ENCODE measurements around the gene GNRH2. TPM values are rescaled to one million over a fixed set of nuclear protein-coding genes. Genes with fewer than 3 reads are reported as not detected.
"Not testable (repeated sequence)": the region's sequence is repeated elsewhere in the genome, so short reads cannot be mapped to it uniquely, and the experiment has no call there.

Gene GNRH2
- total RNA-seq, 4 donors from 2014 or later, result 4.6 TPM; not detected in 3

GRCh38 chr20:3010985-3011723 is 32.3 kb upstream of the GNRH2 start:
- Histone ChIP-seq H3K4me3 (no peak overlapping the region), H3K27ac (no peak overlapping the region), H3K36me3 (peaks cover 0 to 97% (median 0%) of the 10 kb centered on the region in 3 donors), H3K4me1 (no peaks in the 10 kb centered on the region), H3K27me3 (no peaks in the 10 kb centered on the region), H3K9me3 (no peaks in the 10 kb centered on the region)
- TF ChIP-seq EP300 (IDR thresholded peaks at IDR 0.05) (no peak), CTCF (IDR thresholded peaks at IDR 0.05) (no peak), POLR2A (IDR thresholded peaks at IDR 0.05) (no peak)
- no peak for DNase-seq (ENCODE audit: low spot score in 2 of 2)
- WGBS, 2 donors, result 86 to 88% methylated on average over 1 of the region's 1 CpG

GRCh38 chr20:3011752-3012151 is 31.7 kb upstream of the GNRH2 start:
- no peaks in the 10 kb centered on the region for H3K27me3 ChIP-seq
- DNase-seq (ENCODE audit: low spot score in 2 of 2), result no peak
- H3K27ac ChIP-seq, result no peak overlapping the region
- peaks cover 0 to 97% (median 0%) of the 10 kb centered on the region in 3 donors for H3K36me3 ChIP-seq
- TF ChIP-seq POLR2A (IDR thresholded peaks at IDR 0.05) (no peak), CTCF (IDR thresholded peaks at IDR 0.05) (no peak), EP300 (IDR thresholded peaks at IDR 0.05) (no peak)
- WGBS, 2 donors, result 93 to 96% methylated on average over 3 of the region's 3 CpGs
- H3K4me3 ChIP-seq, result no peak overlapping the region
- H3K4me1 ChIP-seq, result no peaks in the 10 kb centered on the region
- H3K9me3 ChIP-seq, result no peaks in the 10 kb centered on the region

DNA sequence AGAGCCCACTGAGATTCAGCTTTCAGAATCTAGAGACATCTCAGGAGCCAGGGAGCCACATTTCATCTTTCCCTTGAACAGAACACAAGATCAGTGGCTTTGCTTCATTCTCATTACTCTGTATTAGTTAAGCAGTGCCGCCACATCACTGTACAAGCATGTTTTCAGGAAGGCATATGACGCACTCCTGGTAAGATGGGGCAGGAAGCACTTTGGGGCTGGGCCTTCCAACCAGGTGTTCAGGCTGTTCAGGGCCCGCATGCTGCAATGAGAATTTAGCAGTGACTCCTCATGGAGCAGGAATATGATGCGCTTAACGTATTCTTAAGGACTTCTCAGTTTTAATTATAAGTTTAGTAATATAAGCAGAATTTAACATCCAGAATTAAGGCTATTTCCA is 29.7 kb upstream of the GNRH2 start:
- no peak for TF ChIP-seq CTCF (IDR thresholded peaks at IDR 0.05)
- TF ChIP-seq EP300 (IDR thresholded peaks at IDR 0.05), result no peak
- no peak for TF ChIP-seq POLR2A (IDR thresholded peaks at IDR 0.05)
- H3K4me1 ChIP-seq, result no peaks in the 10 kb centered on the region
- peaks cover 0 to 91% (median 0%) of the 10 kb centered on the region in 3 donors for H3K36me3 ChIP-seq
- 94 to 95% methylated on average over 5 of the region's 5 CpGs for WGBS, 2 donors
- no peak for DNase-seq (ENCODE audit: low spot score in 2 of 2)
- H3K27me3 ChIP-seq, result no peaks in the 10 kb centered on the region
- no peak overlapping the region for H3K27ac ChIP-seq
- no peak overlapping the region for H3K4me3 ChIP-seq
- no peaks in the 10 kb centered on the region for H3K9me3 ChIP-seq

GRCh38 chr20:3014179-3014578 is 29.2 kb upstream of the GNRH2 start:
- TF ChIP-seq POLR2A (IDR thresholded peaks at IDR 0.05) (no peak), CTCF (IDR thresholded peaks at IDR 0.05) (no peak), EP300 (IDR thresholded peaks at IDR 0.05) (no peak)
- Histone ChIP-seq H3K27me3 (no peaks in the 10 kb centered on the region), H3K4me3 (no peak overlapping the region), H3K9me3 (no peaks in the 10 kb centered on the region), H3K4me1 (no peaks in the 10 kb centered on the region), H3K36me3 (peaks cover 0 to 87% (median 0%) of the 10 kb centered on the region in 3 donors), H3K27ac (no peak overlapping the region)
- WGBS, 2 donors, result 94 to 96% methylated on average over 7 of the region's 7 CpGs
- DNase-seq (ENCODE audit: low spot score in 2 of 2), result no peak

DNA sequence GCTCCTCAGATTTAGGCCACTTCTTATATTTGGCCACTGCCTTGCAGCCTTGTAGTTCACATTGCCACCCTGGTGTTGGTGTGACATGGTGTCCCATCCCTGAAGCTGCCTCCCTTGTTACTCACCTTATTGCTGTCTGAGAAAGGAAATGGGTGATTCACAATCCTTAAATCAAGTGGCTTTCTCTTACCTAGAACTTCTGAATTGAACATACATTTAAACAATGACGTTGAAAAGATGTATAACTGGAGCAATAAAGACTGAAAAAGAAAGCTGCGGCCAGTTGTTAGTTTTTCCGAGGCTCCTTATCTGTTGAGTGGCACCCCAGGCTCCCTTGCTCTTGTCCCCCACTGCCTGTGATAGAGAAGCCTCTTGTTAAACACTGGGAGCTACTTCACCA is 28.8 kb upstream of the GNRH2 start:
- Histone ChIP-seq H3K4me1 (no peaks in the 10 kb centered on the region), H3K27ac (no peak overlapping the region), H3K4me3 (no peak overlapping the region), H3K36me3 (peaks cover 0 to 86% (median 0%) of the 10 kb centered on the region in 3 donors), H3K27me3 (no peaks in the 10 kb centered on the region), H3K9me3 (no peaks in the 10 kb centered on the region)
- DNase-seq (ENCODE audit: low spot score in 2 of 2), result no peak
- TF ChIP-seq CTCF (IDR thresholded peaks at IDR 0.05), result no peak
- TF ChIP-seq POLR2A (IDR thresholded peaks at IDR 0.05), result no peak
- TF ChIP-seq EP300 (IDR thresholded peaks at IDR 0.05), result no peak
- 86 to 95% methylated on average over 3 of the region's 3 CpGs for WGBS, 2 donors

DNA sequence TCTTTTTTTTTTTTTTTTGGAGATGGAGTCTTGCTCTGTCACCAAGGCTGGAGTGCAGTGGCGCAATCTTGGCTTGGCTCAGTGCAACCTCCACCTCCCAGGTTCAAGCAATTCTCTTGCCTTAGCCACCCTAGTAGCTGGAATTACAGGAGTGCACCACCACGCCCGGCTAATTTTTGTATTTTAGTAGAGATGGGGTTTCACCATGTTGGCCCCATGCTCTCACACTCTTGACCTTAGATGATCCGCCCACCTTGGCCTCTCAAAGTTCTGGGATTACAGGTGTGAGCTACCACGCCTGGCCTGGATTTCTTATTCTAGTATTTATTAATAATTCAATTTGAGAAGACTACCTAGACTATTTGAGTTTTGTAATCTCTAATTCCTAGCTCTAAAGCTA is 28.1 kb upstream of the GNRH2 start:
- H3K27ac ChIP-seq; DNase-seq (ENCODE audit: low spot score in 2 of 2); H3K4me3 ChIP-seq; H3K4me1 ChIP-seq; H3K9me3 ChIP-seq; H3K27me3 ChIP-seq: not testable (repeated sequence)
- peaks cover 0 to 85% (median 0%) of the 10 kb centered on the region in 3 donors for H3K36me3 ChIP-seq
- WGBS, 2 donors, result 93 to 97% methylated on average over 5 of the region's 5 CpGs

Measured in tibial nerve (tissue), 4 donors.